ENCODE measurements around the gene NEK10. TPM values are rescaled to one million over a fixed set of nuclear protein-coding genes. Genes with fewer than 3 reads are reported as not detected.

NEK10 gene
- total and polyA plus RNA-seq, 7 donors = 0.44 to 20.3 (median 11.4) TPM; not detected in 2

- no peaks in the 10 kb centered on the region for H3K9me3 ChIP-seq
- DNase-seq = no peak
- H3K4me3 ChIP-seq = no peak overlapping the region
- H3K36me3 ChIP-seq = peaks cover 0 to 58% (median 2%) of the 10 kb centered on the region in 4 donors
- WGBS, 2 donors = 86 to 93% methylated on average over 1 of the region's 1 CpG
- no peaks in the 10 kb centered on the region for H3K27me3 ChIP-seq
- peak overlapping the region in 3 of 4 donors; percentile 10 to 49 (median 44) for H3K27ac ChIP-seq
- peaks cover 0 to 31% (median 11%) of the 10 kb centered on the region in 4 donors for H3K4me1 ChIP-seq
- TF ChIP-seq EP300 (IDR thresholded peaks at IDR 0.05) (no peak), POLR2A (IDR thresholded peaks at IDR 0.05) (no peak), CTCF (IDR thresholded peaks at IDR 0.05) (no peak), POLR2AphosphoS5 (IDR thresholded peaks at IDR 0.05) (no peak)
- intact Hi-C loops (cut with DNase I) = no loop called here
Measured at GRCh38 chr3:27391796-27392195, 22.6 kb upstream of the NEK10 start.

GRCh38 chr3:27387625-27388024 lies 18.4 kb upstream of the NEK10 start:
- intact Hi-C loops (cut with DNase I) = no loop called here
- no peaks in the 10 kb centered on the region for H3K9me3 ChIP-seq
- 97 to 100% methylated on average over 1 of the region's 1 CpG for WGBS, 2 donors

GRCh38 chr3:27385504-27385903 lies 16.3 kb upstream of the NEK10 start:
- no peaks in the 10 kb centered on the region for H3K9me3 ChIP-seq
- no peak overlapping the region for H3K27ac ChIP-seq
- H3K4me3 ChIP-seq = no peak overlapping the region
- H3K36me3 ChIP-seq = peaks cover 0 to 58% (median 7%) of the 10 kb centered on the region in 4 donors
- no peak for DNase-seq
- peaks cover 0 to 27% (median 13%) of the 10 kb centered on the region in 4 donors for H3K4me1 ChIP-seq
- no peaks in the 10 kb centered on the region for H3K27me3 ChIP-seq
- intact Hi-C loops (cut with DNase I) = no loop called here
- TF ChIP-seq CTCF (IDR thresholded peaks at IDR 0.05) = no peak

More at GRCh38 chr3:27387625-27388024, 18.4 kb upstream of the NEK10 start:
- TF ChIP-seq POLR2A (IDR thresholded peaks at IDR 0.05) = no peak
- TF ChIP-seq EP300 (IDR thresholded peaks at IDR 0.05) = no peak
- peak in 2 of 4 donors; percentile 42 to 43 for TF ChIP-seq POLR2AphosphoS5 (IDR thresholded peaks at IDR 0.05)
- Histone ChIP-seq H3K27me3 (no peaks in the 10 kb centered on the region), H3K36me3 (peaks cover 0 to 52% (median 7%) of the 10 kb centered on the region in 4 donors), H3K27ac (peak overlapping the region in 3 of 4 donors; percentile 35 to 56 (median 41)), H3K4me3 (no peak overlapping the region), H3K4me1 (peaks cover 0 to 33% (median 13%) of the 10 kb centered on the region in 4 donors)
- DNase-seq = peak; percentile 71

GRCh38 chr3:27384191-27384590 lies 15.0 kb upstream of the NEK10 start:
- no peak for DNase-seq
- intact Hi-C loops (cut with DNase I) = no loop called here
- Histone ChIP-seq H3K4me1 (peaks cover 0 to 29% (median 14%) of the 10 kb centered on the region in 4 donors), H3K9me3 (no peaks in the 10 kb centered on the region), H3K27me3 (no peaks in the 10 kb centered on the region), H3K36me3 (peaks cover 0 to 52% (median 5%) of the 10 kb centered on the region in 4 donors), H3K27ac (no peak overlapping the region), H3K4me3 (no peak overlapping the region)
- no peak for TF ChIP-seq EP300 (IDR thresholded peaks at IDR 0.05)
- TF ChIP-seq POLR2A (IDR thresholded peaks at IDR 0.05) = no peak
- no peak for TF ChIP-seq CTCF (IDR thresholded peaks at IDR 0.05)
- TF ChIP-seq POLR2AphosphoS5 (IDR thresholded peaks at IDR 0.05) = no peak
- WGBS, 2 donors = 95 to 97% methylated on average over 1 of the region's 1 CpG

GRCh38 chr3:27380433-27381357 lies 11.5 kb upstream of the NEK10 start:
- H3K4me3 ChIP-seq = no peak overlapping the region
- TF ChIP-seq POLR2A (IDR thresholded peaks at IDR 0.05) (no peak), EP300 (IDR thresholded peaks at IDR 0.05) (no peak), CTCF (IDR thresholded peaks at IDR 0.05) (no peak), POLR2AphosphoS5 (IDR thresholded peaks at IDR 0.05) (no peak)
- no peaks in the 10 kb centered on the region for H3K27me3 ChIP-seq
- no peak for DNase-seq
- no peak overlapping the region for H3K27ac ChIP-seq
- peaks cover 0 to 58% (median 8%) of the 10 kb centered on the region in 4 donors for H3K36me3 ChIP-seq
- H3K9me3 ChIP-seq = no peaks in the 10 kb centered on the region
- peaks cover 0 to 11% (median 2%) of the 10 kb centered on the region in 4 donors for H3K4me1 ChIP-seq
- WGBS, 2 donors = 84 to 90% methylated on average over 3 of the region's 3 CpGs
- intact Hi-C loops (cut with DNase I) = no loop called here
